Activated CD4-positive, alpha-beta T cell treated with anti-CD3 and anti-CD28 coated beads, Interleukin-2, amount 50 U/mL, for 16 hours (primary cell): ENCODE data around the gene TEX2.
A peak's percentile ranks its signal among the peaks of the same experiment; 100 is the strongest.

ENCODE experiments used
- DNase-seq: peaks from one replicate; pipeline ENCODE4 v3.0.0-alpha.2; 2020

TEX2 gene

DNA sequence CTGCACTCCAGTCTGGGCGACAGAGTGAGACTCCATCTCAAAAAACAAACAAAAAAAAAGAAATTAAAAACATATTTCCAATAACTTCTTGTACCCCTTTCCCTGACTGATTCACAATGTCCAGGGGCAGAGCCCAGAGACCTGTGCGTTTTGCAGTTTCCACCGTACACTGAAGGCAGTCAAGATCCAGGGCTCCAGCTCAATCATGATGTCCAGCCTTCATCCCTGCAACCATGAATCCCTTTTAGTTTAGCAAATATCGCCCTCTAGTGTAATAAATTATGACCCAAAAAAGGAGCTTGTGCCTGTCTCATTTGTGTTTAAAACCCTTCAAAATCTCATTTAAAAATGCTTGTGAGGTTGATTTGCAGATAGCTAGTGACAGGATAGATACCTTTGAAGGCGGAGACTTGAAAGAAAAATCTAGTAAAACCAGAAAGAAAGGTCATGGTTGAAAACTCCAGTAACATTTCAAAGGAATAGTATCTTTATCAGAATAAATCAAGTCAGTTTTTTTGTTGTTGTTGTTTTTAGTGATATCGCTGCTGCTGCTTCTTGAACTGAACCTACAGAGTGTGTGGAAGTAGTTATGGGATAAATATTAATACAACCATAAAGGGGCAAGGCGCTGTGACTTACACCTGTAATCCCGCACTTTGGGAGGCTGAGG is 129.4 kb downstream of the TEX2 start:
- DNase-seq = peak; percentile 82

DNA sequence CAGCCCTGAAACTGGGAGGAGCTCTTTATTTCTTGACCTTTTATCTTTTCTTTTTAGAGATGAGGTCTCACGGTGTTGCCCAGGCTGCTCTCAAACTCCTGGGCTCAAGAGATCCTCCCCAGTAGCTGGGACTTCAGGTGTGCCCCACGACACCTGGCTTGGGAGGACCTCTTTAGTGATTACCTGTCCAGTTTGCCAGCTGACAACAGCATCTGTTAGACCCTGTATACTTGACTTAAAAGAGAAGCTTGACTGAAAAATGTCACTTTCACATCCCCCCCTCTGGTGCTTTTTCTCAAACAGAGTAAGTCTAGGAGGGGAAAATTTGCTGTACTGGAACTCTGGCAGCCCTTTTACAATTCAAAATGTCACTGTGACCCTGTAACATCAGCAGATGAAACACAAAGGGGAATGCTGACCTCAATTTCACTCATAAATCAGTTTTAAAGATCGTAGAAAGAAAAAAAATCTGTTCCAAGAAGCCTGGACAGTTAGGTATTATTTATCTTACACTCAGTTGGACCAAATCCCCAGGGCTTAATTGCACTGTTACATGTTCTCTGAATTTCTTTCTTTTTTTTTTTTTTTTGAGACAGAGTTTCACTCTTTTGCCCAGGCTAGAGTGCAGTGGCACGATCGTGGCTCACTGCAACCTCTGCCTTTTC is 131.3 kb downstream of the TEX2 start:
- no peak for DNase-seq

DNA sequence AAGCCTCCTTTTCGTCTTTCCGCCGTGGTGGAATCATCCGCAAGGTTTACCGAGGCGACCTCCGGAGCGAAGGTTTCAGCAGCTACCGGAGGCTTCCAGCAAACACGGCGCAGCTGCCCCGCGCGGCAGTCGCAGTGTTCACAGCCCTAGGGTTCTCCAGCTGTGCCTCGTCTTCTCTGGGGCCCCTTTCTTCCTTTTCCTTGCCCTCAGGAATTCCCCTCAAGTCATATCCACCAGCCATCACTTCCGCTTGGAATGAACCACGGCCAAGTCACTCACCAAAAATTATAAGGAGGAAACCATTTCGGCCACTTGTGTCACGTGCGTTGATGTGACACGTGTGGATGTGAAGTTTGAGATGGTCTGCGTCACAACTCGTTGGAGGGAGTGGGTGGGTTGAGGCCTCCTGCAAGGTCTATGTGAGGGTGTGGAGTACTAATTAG is 132.5 kb downstream of the TEX2 start:
- peak; percentile 79 for DNase-seq

DNA sequence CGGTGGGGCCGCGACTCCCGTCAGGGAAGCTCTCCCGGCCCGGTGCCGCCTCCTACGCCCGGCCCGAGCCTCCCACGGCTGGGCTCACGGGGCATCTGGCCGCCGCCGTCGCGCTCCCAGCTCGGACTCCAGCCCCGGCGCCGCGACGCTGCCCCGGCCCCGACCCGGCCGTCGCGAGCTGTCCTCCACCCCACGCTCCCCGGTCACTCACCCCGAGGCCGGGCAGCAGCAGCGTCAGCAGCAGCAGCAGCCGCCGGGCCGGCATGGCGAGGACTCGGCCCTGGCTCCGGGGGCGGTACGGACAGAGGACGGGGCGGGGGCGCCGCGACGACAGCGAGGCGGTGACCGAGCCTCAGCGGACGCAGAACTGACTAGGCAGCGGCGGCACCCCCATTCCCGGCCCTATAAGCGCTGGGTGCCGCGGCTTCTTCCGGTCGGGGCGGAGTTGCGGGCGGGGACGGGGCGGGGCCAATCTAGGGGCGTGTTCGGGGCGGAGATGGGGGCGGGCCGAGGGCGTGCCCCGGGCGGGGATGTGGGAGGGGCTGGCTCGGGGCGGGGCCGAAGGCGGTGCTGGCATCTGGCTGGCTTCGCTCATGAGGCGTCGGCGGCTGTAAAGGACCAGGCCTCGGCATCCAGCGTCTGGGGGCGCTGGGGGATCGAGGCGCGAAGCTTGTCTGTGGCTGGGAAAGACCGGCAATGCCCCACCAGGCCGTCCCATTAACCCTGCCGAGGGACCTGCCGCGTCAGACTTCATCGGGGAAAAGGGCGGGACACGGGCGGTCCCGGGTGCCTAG is 133.1 kb downstream of the TEX2 start, which contains the start of gene ERN1:
Gene ERN1, minus strand, starts transcription at position 380 of the 794 bp plus-strand sequence. Its CDS starts 115 bp downstream, at position 265.
- DNase-seq = peak; percentile 94

DNA sequence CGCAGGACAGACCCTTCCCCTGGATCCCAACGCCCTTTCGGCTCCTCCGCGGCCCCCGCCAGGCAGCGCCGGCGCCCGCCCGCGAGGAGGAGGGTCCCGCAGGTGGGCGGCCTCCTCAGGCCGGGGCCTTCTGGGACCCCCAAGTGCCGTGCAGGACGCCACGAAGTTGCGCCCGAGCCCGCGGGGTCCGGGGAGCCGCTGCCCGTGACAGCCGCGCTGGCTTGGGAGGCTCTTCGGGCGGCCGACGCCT is 133.6 kb downstream of the TEX2 start:
- no peak for DNase-seq

DNA sequence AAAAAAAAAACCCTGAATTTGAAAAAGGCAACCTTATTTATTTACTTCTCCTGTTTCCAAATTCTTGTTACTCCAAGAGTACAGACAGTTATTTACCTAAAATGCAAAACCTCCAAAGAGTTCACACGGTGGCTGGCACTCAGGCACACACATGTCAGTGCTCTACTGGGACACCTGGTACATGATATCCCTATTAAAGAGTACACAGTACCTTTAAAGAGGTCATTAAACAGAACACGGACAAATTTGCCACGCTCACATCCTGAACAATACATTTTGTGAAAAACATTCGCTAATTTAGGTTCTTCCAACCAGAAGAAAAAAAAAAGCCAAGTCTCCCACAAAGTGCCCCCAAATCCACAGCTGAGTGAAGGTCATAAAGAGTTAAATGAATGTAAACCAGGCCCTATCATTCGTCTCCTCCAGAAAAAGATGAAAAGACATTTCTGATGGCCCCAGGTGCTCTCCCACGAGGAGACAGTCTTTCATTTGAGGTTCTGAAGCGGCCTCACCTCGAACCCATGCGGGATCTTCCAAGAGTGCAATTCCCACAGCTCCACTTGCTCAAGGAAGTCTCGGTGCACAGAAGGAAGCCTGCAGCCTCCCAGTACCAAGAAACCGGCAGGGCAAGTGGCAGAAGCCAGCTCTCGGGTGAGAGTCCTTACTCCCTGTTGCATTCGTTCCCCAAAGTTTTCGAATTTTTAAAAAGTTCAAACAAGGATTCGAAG is 134.1 kb downstream of the TEX2 start:
- no peak for DNase-seq

DNA sequence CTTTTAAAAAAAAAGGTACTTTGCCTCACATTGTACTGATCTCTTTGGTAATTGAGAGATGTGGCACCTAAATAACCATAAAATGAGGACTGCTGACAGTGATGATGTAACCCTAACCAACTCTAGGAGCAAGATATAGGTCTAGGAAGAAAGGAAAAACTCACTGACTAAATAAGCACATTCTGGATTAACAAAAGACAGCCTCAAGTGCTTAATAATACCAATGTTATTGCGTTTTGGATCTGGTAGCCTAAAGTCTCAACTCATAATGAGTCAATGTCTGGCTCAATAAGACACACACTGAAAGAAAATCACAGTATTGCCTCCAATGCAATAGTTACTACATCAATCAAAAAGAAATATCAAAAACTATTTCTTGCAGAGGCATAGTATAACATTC is 136.1 kb downstream of the TEX2 start:
- DNase-seq = no peak

DNA sequence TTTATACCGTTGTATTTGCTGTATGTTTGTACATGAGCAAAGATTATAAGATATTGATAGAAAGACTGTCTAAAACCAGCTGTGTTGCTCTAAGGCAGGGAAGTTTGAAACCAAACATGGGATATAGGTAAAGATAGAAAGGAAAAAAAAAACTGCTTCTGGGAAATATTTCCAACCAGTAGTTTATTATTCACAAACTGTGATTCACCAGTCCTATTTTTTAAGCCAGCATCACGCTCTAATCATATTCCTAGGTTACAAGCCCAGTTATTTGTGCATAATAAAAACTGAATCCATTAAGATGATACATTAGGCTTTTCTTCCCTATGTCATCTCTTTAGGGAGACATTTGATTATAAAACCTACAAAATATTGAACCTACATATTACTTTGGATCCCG is 137.1 kb downstream of the TEX2 start:
- no peak for DNase-seq

DNA sequence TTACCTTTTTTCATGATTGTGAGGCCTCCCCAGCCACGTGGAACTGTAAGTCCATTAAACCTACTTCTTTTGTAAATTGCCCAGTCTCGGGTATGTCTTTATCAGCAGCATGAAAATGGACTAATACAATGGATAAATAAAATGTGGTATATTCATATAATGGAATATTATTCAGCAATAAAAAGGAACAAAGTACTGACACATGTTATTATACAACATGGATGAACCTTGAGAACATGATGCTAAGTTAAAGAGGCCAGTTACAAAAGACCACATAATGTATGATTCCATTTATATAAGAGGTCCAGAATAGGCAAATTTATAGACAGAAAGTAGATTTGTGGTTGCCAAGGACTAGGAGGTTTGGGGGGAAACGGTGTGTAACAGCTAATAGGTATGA is 138.5 kb downstream of the TEX2 start:
- DNase-seq = no peak

DNA sequence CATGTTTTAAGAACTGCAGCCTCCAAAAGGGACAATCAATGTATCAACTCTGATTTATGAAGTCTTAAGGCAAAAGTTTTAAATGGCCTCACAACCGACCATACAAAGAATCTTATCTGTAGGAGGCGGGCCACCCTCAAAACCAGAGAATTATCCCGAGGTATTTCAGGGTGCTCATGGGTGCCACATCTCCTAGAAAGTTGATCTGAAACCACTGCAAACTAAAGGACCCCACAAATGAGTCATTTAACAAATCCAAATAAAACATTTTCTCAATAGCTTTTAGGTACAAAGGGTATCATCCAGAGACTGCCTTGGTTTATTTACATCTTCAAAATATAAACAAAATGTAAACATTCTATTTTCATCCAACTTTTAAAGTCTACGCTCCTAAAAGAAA is 139.9 kb downstream of the TEX2 start:
- no peak for DNase-seq

DNA sequence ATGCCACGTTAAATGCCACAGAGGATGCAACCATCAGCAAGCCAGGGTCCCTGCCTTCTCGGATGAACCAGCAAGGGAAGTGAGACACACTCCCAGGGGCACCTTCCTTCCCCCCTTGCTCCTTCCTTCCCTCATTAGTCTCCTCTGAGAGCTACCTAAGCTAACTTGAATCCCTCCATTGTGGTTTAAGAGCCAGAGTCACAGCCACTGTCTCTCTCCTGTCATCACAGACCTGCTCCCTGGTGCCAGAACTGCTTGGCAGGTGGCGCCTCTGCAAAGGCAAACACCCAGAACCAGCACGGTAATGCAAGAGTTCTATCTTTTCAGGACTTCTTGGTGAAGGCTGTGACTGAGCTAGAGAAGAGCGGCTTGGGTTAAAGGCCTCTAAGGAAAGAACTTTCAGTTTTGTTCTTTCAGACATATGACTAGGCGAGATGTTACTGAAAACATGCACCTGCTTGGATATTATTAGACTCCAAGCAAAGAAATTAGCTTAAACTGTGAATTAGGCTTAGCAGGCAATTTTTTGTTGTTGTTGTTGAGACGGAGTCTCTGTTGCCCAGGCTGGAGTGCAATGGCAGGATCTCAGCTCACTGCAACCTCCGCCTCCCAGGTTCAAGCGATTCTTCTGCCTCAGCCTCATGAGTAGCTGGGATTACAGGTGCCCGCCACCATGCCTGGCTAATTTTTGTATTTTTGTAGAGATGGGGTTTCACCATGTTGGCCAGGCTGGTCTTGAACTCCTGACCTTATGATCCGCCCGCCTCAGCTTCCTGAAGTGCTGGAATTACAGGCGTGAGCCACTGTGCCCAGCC is 141.9 kb downstream of the TEX2 start:
- DNase-seq = peak; percentile 71

DNA sequence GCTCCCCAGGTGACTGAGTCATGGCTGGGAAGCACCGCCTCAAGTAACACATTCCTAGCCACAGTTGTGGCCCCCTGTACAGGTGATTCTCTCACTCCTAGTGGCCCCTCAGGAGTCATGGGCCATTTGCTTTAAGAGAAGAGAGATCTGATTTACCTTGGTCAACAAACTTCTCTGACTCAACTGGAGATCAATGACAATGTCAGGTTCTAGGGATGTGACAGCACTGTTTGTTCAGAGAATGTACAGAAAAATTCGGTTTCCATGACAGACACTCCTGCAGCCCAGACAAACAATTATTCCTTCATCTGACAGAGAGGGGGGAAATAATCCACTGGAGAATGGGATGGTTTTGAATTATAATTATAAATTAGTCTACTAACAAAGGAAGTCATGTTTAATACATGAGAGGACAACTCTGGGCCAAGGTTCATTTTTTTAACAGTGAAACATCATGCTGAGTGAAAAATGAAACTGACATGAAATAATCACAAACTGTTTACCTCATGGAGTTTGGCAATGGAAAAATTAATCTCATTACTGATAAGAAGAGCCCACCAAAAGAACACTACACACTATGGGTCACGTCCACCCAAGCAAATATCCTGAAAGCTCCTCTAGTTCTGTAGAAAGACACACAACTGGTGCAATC is 142.8 kb downstream of the TEX2 start:
- DNase-seq = peak; percentile 50

DNA sequence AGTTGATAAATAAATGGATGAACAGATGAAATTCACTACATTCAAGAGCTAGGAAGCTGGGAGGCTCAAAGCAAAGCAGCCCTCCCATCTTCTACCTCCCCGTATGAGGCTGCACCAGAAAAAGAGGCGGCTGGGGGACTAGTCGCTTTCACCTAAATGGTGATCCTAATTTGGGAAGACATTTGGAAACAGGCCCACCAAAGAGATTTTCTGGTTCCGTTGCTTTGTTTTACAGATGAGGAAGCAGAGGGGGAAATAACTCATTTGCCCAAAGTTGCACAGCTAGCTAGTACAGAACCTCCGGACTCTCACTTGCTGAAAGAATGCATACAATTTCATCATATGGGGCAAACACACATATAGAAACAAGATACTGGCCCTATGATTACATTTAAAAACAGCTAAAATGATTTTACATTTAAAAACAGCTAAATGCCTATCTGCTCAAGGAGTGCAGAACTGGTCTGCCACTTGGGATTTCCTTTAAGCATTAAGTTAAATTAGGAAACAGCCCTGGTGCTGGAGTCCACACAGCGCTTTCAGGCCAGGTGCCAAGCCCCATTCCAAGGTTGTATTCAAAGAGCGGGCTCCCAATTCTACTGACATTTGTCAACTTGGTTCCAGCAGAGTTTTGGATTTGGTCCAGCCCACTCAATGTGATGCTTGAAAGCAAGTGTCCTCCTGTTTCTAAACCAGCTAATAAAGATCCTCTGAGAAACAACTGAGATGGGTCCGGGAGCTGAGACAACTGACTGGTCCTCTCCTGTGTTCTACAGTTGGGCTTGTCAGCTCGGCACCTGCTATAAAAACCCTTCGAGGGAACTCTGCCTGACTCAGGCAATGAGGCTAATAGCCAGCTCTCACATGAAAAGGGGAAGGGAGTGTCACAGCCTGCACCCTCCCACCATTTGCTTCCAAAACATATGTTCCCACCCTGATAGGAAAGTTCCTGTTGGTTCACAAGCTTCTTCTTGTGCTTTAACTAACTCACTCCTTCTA is 144.8 kb downstream of the TEX2 start:
- peak; percentile 16 for DNase-seq

DNA sequence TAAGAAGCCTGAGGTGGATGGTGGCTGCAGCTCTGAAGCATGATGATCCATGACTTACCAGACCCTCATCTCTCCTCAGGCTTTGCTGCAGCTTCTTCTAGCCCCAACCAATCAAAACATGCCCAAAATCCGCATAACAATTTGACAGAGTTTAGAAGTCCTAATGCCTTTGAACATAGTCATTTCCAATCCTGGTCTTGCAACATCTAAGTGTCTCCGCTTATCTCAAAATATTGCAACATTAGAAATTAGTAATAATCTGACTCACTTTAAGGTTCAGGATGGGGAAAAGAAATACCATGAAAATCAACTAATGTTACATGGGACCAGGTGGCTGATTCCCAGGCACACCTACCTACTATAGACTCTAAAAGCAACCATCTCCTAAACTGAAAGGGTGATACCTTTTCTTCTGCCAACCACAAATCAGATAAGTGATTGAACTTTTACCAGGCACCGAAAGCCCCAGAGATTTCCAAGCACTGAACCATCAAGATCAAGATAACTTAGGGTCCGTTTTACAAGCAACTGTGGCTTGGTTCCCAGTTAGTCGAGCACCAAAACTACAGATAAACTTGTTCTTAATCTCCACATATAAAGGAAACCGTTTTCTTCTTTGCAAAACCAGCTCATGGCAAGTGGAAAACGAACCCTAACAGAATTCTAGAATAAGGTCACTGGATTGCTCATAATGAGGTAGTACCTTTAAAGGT is 147.1 kb downstream of the TEX2 start:
- peak; percentile 54 for DNase-seq

DNA sequence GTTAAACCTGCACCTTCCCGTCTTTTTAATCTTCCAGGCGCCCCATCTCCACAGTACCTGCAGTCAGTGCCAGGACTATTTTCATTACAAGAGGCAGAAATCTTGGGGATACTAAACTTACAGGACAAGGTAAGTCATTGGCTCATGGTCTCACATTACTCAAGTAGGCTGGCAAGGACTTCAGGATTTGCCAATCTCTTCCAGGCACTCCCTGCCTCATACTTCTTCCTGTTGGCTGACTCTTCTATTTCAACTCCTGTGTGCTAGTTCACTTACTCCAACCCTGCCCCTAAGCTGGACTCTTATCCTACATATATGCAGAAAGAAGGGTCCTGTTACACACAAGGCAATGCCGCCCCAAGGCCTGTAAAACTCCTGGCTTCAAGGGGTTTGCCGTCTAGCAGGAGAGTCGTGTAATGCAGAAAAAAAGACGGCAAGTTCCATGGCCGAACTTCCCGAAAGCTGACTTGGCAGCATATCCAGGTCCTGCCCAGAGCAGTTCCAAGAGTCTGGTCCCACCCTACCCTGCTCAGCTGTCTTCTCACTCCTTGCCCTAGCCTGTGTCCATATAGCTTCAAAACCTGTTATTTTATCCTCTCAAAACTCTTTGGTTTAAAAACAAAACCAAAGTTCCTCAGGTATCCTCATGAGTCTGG is 147.9 kb downstream of the TEX2 start:
- no peak for DNase-seq

DNA sequence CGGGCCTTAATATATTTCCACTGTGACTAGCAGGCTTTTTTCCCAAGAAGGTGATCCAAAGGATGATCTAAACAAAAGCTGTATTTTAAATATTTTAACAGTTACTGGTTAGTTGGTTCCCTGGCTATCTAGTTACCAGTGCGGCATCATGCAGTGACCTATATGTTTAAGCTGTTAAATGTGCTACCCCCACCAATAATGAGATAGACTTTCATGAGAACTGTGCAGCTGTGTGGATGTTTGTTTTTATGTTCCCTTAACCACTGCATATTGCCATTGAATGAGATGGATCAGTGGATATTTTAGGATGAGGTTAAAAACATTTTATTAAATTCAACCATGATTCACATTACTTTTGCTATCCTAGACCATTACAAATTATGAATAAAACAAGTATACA is 150.1 kb downstream of the TEX2 start:
- DNase-seq = no peak

DNA sequence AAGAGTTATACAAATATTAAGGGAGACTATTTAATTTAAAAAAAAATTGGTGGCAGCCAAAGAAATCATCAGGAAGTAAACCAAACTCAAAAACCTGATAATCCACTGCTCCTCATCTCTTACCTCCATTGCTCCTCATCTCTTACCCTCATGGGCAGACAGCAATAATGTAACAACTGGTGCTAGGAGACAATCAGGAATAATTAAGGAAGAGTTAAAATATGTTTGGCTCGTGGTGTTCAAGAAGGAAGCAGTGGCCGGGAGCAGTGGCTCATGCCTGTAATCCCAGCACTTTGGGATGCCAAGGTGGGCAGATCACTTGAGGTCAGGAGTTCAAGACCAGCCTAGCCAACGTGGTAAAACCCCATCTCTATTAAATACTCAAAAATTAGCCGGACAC is 151.2 kb downstream of the TEX2 start:
- no peak for DNase-seq

DNA sequence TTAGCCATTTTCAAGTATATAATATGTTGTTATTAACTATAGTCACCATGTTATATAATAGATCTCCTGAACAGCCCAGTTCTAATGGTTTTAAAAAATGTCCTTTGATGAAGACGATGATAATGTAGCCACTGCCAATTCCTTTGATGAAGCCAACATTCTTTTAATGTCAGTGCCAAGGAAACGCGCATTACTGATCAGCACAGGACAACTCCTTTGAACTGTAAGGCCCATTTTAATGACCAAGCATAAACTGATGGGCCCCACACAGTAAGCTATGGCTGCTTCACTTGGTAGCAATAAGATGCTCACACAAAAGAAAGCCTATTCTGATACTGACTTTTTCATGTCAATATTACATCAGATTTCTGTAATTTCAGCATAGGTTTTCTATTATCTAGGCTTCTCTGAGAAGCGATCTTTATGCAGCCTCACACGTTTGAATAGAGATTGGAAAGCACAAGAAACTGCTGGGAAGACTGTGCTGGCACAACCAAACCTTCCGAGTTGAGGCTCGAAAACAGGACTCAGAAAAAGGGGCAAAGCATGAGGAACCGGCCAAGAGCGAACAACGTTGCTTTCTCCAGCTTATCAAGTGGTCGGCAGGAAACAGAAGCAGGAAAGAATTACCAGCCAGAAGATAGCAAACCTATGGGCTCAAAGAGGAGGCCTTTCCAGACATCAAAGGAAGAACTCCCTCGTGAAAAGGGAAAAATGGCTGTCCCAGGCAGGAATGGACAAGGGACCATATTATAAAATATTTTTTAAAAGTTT is 152.5 kb downstream of the TEX2 start:
- no peak for DNase-seq

DNA sequence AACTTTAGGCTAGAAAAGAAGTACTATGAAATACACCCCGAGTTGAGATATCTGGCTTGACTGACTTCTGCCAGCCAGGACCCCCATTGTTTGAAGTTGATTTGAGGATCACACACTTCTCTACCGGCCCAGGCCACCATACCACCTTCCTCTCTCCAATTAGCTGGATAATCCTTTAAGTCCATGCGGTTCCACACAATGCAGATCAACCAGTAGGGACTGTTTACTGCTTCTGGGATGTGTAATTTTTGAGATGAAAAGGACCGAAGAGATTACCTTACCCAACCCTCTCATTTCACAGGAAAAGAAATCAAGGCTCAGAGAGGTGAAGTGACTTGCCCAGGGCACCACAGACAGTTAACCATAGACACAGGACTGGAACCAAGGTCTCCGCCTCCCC is 153.7 kb downstream of the TEX2 start:
- DNase-seq = no peak
